Left ventricle myocardium inferior (tissue), 1 donor: ENCODE measurements around the gene ENAH. TPM values are rescaled to one million over a fixed set of nuclear protein-coding genes. Genes with fewer than 3 reads are reported as not detected.

Source experiments
- DNase-seq: peaks from one replicate; pipeline ENCODE4 v3.0.0-alpha.2; 2020
- H3K27ac ChIP-seq: fragments of 200-600 bp; replicated peaks from 2 replicates; pipeline ENCODE4 v1.8.0; 2021
- H3K27me3 ChIP-seq: fragments of 200-600 bp; 2 replicates; pipeline ENCODE4 v1.8.0; 2021; ENCODE audit warnings: low read depth
- H3K36me3 ChIP-seq: fragments of 200-600 bp; 2 replicates; pipeline ENCODE4 v1.8.0; 2021
- H3K4me1 ChIP-seq: fragments of 200-600 bp; 2 replicates; pipeline ENCODE4 v1.8.0; 2021
- H3K4me3 ChIP-seq: fragments of 200-600 bp; 2 replicates; pipeline ENCODE4 v1.8.0; 2021; ENCODE audit warnings: mild to moderate bottlenecking, moderate library complexity
- H3K9me3 ChIP-seq: fragments of 200-600 bp; replicated peaks from 2 replicates; pipeline ENCODE4 v1.8.0; 2021
- CTCF ChIP-seq: fragments of 200-600 bp; IDR thresholded peaks from 2 replicates; pipeline ENCODE4 v1.8.0; 2021; ENCODE audit warnings: antibody characterized with exemption, mild to moderate bottlenecking, borderline replicate concordance
- intact Hi-C: fragments of 100-400 bp; cut with micrococcal nuclease; formaldehyde crosslinking; loops from one replicate; pipeline ENCODE4 v1.11.0; 2022
- total RNA-seq: library from RNA; stranded (reverse); fragmentation: NEBNext Ultra II Directional; extraction: Animal tissue kit (Norgen Biotek cat#: 25700); gene quantifications from one replicate; pipeline ENCODE4 v1.2.1, GENCODE V29; 2021
- donor health status: DM: no; HTN: yes; CAD: no; lungs with severe emphysema.

ENAH gene
- total RNA-seq, 1 donor from 2014 or later = 78.6 TPM

GRCh38 chr1:225532240-225532944, 120.5 kb downstream of the ENAH start:
- no peak overlapping the region for H3K4me3 ChIP-seq
- DNase-seq = no peak
- H3K36me3 ChIP-seq = no peaks in the 10 kb centered on the region
- no peak overlapping the region for H3K27ac ChIP-seq
- H3K9me3 ChIP-seq = no peaks in the 10 kb centered on the region
- intact Hi-C loops = no loop called here
- no peaks in the 10 kb centered on the region for H3K27me3 ChIP-seq
- TF ChIP-seq CTCF = no peak
- H3K4me1 ChIP-seq = peaks cover 20% of the 10 kb centered on the region

GRCh38 chr1:225529726-225530125, 123.2 kb downstream of the ENAH start:
- Histone ChIP-seq H3K4me1 (peaks cover 43% of the 10 kb centered on the region), H3K9me3 (no peaks in the 10 kb centered on the region), H3K36me3 (no peaks in the 10 kb centered on the region), H3K27me3 (no peaks in the 10 kb centered on the region), H3K4me3 (no peak overlapping the region), H3K27ac (no peak overlapping the region)
- intact Hi-C loops = no loop called here
- TF ChIP-seq CTCF = no peak
- DNase-seq = no peak

- Histone ChIP-seq H3K9me3 (no peaks in the 10 kb centered on the region), H3K4me3 (no peak overlapping the region), H3K27me3 (no peaks in the 10 kb centered on the region), H3K4me1 (peaks cover 34% of the 10 kb centered on the region), H3K36me3 (no peaks in the 10 kb centered on the region), H3K27ac (no peak overlapping the region)
- intact Hi-C loops = no loop called here
- no peak for TF ChIP-seq CTCF
- no peak for DNase-seq
Measured at GRCh38 chr1:225527575-225527974, 125.3 kb downstream of the ENAH start.

DNA sequence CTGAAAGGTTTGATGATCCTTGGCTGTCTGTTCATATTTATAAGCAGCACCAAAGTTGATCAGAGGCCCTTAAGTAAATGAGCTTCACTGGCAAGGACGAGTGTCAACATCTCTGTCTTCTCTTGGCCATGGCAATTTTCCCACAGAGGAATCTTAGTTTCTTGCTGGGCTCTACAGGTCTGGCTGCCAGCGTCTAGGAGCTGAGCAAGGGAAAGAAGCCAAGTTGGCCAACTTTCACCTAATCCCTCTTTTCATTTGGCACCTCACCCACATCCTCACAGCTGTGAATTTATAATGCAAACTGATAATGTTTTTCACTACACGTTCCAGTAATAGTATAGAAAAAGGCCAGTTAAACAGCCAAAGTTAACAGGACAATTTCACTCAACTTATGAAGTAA, 126.0 kb downstream of the ENAH start:
- intact Hi-C loops = no loop called here
- Histone ChIP-seq H3K27me3 (no peaks in the 10 kb centered on the region), H3K27ac (no peak overlapping the region), H3K36me3 (no peaks in the 10 kb centered on the region), H3K9me3 (no peaks in the 10 kb centered on the region), H3K4me3 (no peak overlapping the region), H3K4me1 (peaks cover 34% of the 10 kb centered on the region)
- DNase-seq = no peak
- TF ChIP-seq CTCF = no peak

DNA sequence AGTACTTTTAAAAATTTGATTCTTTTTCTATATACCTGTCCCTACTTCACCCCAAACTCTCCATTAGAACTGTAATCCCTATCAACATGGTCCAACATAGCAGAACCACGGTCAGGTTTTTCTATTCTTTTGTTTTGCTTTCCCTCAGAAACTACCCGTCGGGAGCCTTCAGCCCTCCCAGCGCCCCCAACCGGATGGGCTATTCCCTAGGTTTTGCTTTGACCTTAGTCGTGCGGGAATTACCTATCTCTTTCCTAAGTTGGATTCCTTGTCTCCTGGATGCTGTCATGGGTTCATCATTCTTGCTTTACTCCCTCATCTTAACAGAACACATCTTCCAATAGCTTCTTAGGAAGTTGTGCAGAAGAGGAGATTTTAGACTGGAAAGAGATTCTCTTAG, 127.5 kb downstream of the ENAH start:
- TF ChIP-seq CTCF = no peak
- no peak overlapping the region for H3K27ac ChIP-seq
- H3K4me3 ChIP-seq = no peak overlapping the region
- DNase-seq = no peak
- H3K27me3 ChIP-seq = no peaks in the 10 kb centered on the region
- H3K36me3 ChIP-seq = no peaks in the 10 kb centered on the region
- H3K9me3 ChIP-seq = no peaks in the 10 kb centered on the region
- peaks cover 34% of the 10 kb centered on the region for H3K4me1 ChIP-seq
- intact Hi-C loops = no loop called here
